Neural progenitor cell (in vitro differentiated cells): ENCODE measurements around the gene TLR4.

Experiments
- CTCF ChIP-seq: fragments of 200-600 bp; sonication (generic); IDR thresholded peaks from 2 replicates; pipeline ENCODE4 v1.5.1; 2017; ENCODE audit warnings: antibody characterized with exemption, mild to moderate bottlenecking
- EZH2 ChIP-seq: fragments of 200-600 bp; sonication (generic); IDR thresholded peaks from 2 replicates; pipeline ENCODE4 v1.6.1; 2017; ENCODE audit warnings: antibody characterized with exemption, mild to moderate bottlenecking, moderate library complexity
- EZH2phosphoT487 ChIP-seq: fragments of 200-600 bp; sonication (generic); IDR thresholded peaks from 2 replicates; pipeline ENCODE4 v1.6.1; 2017; ENCODE audit warnings: antibody characterized with exemption

GRCh38 chr9:117742131-117742530 is 37.9 kb downstream of the TLR4 start:
- TF ChIP-seq EZH2phosphoT487 (no peak), CTCF (no peak), EZH2 (no peak)
